ENCODE data around the gene CHST13.

GRCh38 chr3:126580746-126581145, 56.8 kb downstream of the CHST13 start:
- TF ChIP-seq CTCF (IDR thresholded peaks at IDR 0.05) (no peak), POLR2A (IDR thresholded peaks at IDR 0.05) (no peak)
